Measurements from ENCODE around the gene PNPT1.
"Not testable (repeated sequence)": the region's sequence is repeated elsewhere in the genome, so short reads cannot be mapped to it uniquely, and the experiment has no call there.

The PNPT1 gene

DNA sequence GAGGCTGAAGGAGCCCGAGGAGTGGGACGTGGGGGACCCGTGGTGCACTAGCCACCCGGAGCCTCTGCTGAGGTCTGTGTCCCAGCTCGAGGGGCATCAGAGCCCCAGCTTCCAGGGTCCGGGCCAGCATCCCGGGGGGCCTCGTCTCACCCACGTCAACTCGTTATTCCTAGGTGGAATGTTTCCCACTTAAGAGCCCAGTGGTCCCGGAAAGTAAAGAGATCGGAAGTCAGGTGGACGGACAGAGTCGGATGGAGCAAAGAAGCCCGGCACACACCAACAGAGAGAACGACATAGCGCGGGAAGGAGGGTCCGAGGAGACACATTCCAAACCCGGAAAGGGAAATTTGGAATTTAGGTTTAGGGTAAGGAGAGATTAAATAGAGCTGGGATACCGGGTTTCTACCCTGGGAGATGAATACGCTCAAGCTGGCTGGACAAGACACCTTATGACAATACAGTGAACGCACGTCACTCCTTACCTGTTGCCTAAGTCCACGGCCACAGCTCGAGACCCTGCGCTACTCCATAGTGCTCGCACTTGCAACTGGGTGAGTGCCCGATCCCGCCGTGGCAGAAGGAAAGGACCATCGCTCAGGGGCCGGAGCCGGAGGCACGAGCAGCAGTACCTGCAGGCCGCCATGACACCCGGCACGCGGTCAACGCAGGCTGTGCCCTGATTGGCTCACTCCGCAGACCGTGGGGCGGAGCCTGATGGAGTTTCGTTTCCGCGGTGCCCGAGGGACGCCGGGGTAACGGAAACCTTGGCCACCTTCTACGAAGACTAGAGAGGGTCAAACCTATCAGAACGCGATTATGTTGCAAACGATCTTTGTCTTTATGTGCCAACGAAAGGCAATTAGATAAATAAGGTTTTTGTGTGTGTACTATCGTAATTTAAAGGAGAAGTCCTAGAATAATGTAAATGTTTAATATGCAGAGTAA lies at the start of gene PNPT1:
Gene PNPT1 (minus strand): TSS at position 664 of the 945 bp plus-strand sequence. CDS start 21 bp downstream, at position 643.
- peak; percentile 88 for DNase-seq (ENCODE audit: low read depth)

DNA sequence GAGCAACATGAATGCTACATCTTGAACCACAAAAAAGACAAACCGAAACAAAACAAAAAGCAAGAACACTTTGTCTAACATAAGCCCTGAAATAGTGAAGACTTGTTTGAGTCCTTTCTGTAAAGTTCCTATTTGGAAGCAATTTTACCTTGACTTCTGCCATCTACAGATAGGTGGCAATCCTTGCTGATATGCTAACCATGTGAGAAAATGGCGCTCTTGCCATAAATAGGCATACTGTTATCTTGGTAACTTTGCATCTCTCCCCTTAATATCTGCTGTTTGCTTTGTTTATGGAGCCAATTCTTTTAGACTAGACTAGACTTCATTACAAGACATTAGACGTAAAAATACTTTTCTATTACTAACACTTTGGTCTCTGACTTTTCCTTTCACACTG lies 49.4 kb upstream of the PNPT1 start:
- no peak for DNase-seq (ENCODE audit: low read depth)

DNA sequence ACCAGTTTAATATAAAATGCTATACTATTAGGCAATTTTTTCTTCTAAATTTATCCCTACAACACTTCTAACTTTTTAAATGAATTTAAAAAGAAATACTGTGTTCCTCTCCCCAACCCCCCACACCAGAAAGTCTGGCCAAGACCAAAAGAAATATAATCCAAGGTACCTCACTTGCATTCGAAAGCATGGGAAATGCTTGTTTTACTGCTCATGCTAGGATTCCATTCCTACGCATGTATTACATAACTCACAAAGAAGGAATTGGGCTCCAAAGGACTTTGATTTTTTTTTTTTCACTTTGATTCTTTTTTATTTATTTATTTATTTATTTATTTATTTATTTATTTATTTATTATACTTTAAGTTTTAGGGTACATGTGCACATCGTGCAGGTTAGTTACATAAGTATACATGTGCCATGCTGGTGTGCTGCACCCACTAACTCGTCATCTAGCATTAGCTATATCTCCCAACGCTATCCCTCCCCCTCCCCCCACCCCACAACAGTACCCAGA lies 42.4 kb upstream of the PNPT1 start:
- DNase-seq (ENCODE audit: low read depth), result not testable (repeated sequence)

DNA sequence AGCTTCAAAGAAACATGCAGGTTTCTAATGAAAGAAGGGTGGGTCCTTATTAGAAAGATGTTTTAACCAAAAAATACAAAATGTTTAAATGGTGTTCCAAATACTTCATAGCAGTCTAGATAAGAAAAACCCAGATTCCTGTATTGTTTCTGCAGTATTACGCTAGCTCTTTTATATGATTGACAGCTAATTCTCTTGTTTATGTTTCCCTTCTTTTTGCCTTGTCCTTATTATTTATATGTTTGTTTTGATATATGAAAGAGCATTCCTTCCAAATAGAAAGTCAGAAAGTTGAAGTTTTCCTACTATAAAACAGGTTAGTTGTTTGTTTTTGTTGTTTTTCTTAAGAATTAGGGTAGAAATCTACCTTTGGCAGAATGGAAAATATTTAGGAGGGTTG lies 41.1 kb upstream of the PNPT1 start:
- DNase-seq (ENCODE audit: low read depth), result no peak

- no peak for DNase-seq (ENCODE audit: low read depth)
Measured at GRCh38 chr2:55733335-55733734, 39.7 kb upstream of the PNPT1 start.

DNA sequence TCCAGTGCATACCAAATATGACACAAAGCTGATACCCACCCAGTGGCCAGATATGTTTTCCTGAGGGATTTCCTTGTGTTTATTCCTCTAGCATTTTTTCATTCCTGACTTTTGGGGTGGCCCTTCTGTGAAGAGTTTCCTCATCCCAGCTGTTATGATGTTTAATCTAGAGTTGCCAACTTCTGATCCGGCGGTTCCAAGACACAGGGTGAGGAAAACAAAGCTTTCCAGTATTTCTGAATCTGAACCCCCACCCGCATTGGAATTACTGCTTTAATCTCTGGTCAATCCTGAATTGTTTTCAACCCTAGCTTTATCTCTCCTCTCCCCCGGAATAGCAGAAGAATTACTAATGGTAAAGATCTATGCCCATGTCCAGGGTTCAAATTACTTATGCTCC lies 39.2 kb upstream of the PNPT1 start:
- DNase-seq (ENCODE audit: low read depth), result peak; percentile 9

DNA sequence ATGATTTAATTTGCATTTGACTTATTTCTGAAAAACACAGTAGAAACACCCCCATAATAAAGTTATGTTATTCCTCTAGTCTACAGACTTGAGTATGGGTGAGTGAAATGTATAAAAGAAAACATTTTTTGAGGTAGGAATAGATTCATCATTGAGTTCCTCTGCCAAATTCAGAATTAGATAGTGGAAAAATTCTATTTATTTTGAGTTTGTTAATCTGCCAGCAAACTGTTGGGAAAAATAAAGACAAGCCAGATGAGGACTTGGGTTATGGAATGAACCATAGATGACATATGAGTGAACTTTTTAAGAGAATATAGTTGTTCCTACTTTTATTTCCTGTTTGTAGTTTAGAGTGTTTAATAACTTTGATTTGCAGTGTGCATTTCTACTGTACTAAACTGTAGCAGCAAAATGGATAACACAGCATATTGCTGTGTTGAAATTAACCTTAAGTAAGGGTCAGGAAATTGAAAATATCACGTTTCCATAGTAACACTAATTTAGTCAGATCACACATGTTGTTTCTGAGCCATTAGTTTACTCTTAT lies 35.6 kb upstream of the PNPT1 start:
- DNase-seq (ENCODE audit: low read depth), result peak; percentile 18

DNA sequence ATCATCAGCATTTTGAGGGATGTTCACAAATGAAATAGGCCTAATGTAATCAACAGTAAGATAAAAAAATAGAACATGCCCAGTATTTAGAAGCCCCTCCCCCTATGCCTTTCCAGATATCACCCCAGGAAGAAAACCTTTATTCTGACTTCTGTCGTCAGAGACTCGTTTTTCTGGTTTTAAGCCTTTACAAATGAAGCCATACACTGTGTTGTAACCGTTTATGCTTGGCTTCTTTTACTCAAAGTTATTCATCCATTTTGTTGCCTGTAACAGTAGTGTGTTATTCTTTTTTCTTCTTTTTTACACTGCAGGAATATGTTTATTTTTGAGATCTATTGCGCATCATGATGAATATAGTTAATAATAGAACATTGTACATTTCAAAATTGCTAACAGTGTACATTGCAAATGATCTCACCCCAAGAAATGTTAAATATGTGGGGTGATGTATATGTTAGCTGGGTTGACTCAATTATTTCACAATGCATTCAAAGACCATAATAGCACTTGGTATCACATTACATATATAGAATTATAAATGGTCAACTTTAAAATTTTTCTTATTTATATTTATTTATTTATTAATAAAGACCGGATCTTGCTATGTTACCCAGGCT lies 28.1 kb upstream of the PNPT1 start:
- no peak for DNase-seq (ENCODE audit: low read depth)

DNA sequence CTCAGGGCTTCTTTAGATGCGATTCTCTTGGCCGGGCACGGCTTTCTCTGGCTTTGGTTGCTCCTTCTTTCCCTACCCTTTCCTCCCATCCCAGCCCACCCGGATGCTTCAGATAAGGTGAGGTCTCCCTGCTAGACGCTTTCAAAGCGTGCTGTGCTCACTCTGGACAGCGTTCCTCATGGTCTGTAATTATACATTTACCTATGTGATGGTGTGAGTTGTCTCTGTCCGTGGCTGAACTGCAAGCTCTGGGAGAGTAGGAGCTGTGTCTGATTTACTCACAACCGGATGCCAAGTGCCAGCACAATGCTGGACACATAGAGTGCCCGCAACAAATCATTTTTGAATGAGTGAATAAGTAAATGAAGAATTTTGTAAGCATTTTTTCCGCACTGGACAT lies 26.8 kb upstream of the PNPT1 start:
- DNase-seq (ENCODE audit: low read depth), result no peak

- DNase-seq (ENCODE audit: low read depth), result no peak
Measured at GRCh38 chr2:55719852-55720251, 26.2 kb upstream of the PNPT1 start.

DNA sequence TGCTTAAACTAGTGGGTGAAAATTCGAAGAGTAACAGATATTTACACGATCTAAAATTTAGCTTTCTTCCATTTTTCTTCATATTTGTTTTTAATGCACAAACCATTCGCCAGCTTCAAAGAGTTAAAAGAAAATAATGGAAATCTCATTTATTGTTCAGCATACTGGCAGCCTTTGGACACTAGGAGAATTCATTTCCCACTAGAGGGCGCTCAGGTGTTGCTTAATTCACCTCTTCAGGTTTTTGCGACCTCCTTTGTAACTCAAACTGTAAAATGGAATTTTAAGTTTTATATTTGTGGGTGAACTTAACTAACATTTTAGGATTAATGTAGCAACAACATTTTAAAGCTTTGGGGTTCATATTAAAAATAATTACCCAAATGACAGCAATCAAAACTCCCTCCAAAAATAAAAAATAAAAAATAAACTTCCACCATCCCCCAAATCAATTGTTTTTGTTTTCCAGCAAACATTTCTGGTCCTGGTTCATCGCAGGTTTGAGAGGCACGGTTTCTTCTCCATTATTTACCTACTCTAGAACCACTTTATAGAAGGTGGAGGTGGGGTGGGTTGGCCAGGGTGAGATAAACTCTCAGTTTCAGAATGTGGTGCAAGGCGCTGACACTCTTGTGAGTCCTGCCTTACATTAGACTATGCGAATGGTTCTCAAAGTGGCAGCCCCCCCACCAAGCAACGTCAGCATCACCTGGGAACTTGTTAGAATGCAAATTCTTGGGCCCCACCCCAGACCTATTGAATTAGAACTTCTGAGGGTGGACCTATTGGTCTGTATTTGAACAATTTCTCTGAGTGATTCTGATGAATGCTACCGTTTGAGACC lies 24.7 kb upstream of the PNPT1 start:
- DNase-seq (ENCODE audit: low read depth), result peak; percentile 54

- DNase-seq (ENCODE audit: low read depth), result no peak
Measured at GRCh38 chr2:55715626-55716025, 22.0 kb upstream of the PNPT1 start.

GRCh38 chr2:55715178-55715577 lies 21.5 kb upstream of the PNPT1 start:
- DNase-seq (ENCODE audit: low read depth), result not testable (repeated sequence)

DNA sequence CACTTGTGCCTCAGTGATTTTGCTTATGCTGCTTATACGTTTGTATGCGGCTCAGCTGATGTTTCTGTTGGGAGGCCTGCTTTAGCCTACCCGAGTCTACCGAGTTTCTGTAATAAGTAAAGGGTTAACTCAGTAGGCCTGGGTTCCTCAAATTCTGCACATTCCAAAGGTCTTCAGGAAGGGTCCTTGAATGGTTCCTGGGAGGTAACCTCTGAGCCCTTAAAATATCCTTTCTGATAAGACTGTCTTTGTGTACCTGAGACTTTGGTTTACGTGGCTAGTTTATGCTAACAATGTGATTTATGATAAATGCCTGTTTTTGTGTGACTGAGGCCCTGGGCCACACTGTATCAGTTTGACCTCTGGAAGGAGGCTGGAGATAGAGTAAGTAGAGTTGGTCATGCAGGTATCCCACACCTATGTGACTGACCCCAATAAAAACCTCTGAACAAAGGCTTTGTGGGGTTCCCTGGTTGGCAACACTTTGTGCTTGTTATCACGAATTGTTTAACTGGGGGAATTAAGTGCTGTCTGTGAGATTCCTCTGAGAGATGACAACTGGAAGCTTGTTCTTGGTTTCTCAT lies 18.9 kb upstream of the PNPT1 start:
- DNase-seq (ENCODE audit: low read depth), result no peak

DNA sequence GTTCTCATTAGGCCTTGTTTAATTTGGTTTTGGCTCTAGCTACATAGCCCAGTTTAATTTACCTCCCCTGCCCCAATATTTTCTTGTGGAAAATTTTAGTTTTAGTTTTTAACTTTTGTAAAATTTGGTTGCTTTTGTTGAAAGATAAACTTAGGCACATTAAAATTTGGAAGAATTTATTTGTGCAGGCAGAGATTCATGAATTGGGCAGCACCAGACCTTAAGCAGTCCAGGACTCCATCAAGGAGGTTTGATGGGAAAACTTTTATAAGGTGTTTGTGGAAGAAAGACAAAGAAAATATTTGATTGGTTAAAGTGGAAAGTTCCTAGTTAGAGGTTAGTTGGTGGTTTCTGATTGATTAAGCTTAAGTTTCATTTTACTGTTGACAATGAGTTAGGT lies 16.4 kb upstream of the PNPT1 start:
- no peak for DNase-seq (ENCODE audit: low read depth)

- DNase-seq (ENCODE audit: low read depth), result no peak
Measured at GRCh38 chr2:55707751-55708150, 14.1 kb upstream of the PNPT1 start.

GRCh38 chr2:55706258-55706657 lies 12.6 kb upstream of the PNPT1 start:
- not testable (repeated sequence) for DNase-seq (ENCODE audit: low read depth)

GRCh38 chr2:55705027-55705653 lies 11.5 kb upstream of the PNPT1 start:
- no peak for DNase-seq (ENCODE audit: low read depth)

DNA sequence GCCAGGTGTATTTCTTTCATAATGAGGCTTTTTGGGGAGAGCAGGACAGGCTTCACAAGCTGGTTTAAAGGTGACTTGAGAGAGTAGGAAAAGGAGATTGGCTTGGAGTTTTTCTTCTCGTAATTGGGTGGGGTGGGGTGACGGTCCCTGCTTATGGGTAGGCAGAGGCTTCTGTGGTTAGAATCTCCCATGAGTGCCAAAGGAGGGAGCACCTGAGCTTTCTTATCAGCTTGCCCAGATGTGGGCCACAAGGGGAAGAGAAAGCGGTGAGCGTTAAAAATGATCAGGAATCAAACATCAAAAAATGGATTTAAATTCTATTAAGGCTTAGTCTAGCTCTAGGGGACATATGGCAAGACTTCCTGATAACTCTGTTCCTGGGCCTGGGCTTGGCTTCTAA lies 9.7 kb upstream of the PNPT1 start:
- no peak for DNase-seq (ENCODE audit: low read depth)

- not testable (repeated sequence) for DNase-seq (ENCODE audit: low read depth)
Measured at GRCh38 chr2:55692740-55693139, 904 bp downstream of the PNPT1 start.

DNA sequence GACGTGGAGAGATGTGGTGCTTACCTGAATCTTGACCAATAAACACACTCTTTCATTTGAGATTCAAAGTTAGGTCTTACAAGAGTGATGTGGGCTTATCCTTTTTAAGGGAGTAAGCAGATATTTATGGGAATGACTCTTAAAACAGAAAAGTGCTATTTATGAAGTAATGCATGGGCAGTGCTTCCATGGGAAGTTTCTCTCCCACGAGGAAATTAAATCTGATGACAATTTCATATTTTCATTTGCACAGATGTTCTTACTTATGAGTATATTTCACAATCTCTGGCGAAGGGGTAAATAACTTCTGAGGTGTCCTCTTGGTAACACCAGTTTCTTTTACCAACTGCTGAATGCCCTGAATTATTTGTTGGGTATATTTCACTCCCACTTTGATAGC lies 21.0 kb downstream of the PNPT1 start:
- DNase-seq (ENCODE audit: low read depth), result peak; percentile 31

All from stromal cell of bone marrow (primary cell).